NCI-H128 (cell line): ENCODE data around the gene SPTLC1.

ENCODE experiments used
- DNase-seq: peaks from one replicate; lab custom pipeline; 2025; ENCODE audit not compliant: unreplicated experiment; lab: John Stamatoyannopoulos, UW

Gene SPTLC1

DNA sequence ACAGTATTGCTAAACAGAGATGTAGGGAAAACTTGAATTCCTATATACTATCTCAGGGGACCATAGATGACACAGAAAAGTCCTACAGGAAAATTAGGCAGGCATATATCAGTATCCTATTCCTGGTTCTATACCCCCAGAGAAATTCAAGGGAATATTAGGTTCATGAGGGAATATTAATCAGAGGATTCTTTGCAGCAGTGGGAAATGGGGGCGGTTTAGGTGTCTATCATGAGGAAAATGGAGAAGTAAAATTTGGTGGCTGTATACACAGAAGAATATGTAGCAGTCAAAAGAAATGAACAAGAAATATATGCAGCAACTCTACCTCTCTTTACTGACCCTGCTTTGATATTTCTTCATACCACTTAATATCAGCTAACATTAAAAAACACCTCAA lies 20.0 kb downstream of the SPTLC1 start:
- no peak for DNase-seq

DNA sequence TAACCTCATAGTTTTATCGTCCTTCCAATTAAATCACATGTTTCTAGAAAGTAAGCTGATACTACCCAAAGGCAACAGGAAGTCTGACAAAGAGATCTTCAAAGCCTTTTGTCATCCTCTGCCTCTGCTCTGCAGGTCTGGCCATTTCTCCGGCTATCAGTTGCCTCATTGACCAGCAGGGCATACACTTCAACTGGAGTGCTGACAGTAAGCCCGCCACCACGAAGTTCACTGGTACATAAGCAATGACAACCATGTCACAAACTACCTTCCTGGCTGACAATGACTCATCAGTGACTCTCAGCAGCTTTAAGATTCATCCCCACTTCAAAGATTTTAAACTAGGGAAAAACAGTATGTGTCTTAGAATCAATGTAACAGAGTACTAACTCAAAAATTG lies 20.6 kb downstream of the SPTLC1 start:
- no peak for DNase-seq

DNA sequence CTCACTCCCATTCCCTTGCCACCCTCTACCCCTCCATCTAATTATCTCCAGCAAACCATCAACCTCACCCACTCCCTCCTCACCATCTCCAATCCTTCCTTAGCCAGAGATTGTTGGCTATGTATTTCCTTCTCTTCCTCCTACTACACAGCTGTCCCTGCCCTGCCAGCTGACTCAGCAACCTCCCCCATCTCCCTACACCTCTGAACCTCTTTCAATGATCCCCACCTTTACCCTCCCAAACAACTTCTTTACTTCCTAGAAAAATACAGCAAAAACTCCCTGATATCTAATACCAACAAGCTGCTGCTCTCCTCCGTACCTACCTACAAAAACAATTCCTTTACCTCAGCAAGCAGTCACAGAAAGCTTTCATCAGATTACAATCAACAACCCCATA lies 37.3 kb downstream of the SPTLC1 start:
- DNase-seq = no peak

DNA sequence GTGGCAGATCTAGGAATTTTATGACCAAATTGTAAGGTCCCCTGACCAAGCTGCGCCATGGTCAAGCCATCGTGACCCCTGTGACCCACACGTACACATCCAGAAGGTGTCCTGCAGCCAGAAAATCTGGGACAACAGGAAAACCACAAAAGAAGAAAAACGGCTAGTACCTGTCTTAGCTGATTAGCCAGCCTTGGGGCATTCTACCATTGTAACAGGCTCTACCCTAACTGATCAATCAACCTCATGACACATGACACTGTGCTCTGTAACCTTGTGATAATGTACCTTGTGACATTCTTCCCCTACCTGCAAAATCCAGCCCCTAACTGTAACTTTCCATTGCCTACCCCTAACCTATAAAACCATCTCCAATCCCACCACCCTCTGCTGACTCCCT lies 43.6 kb downstream of the SPTLC1 start:
- DNase-seq = no peak

DNA sequence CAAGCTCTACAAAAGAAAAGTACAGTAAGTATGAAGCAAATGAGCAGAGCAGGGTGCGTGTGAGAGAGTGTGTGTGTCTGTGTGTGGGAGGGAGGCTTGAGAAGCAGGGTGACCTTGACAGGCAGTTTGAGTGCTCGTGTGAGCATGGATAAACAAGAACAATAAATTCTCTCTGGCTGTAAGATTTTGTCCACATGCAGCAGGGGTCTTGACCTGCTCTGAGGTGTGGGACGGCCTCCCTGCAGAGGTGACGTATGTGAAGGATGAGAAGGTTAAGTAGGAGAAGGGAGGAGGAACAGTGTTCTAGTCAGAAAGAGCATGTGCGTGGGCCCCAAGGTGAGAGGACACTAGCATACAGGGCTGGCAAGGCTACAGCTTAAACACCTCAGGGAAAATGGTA lies 49.0 kb downstream of the SPTLC1 start:
- no peak for DNase-seq

DNA sequence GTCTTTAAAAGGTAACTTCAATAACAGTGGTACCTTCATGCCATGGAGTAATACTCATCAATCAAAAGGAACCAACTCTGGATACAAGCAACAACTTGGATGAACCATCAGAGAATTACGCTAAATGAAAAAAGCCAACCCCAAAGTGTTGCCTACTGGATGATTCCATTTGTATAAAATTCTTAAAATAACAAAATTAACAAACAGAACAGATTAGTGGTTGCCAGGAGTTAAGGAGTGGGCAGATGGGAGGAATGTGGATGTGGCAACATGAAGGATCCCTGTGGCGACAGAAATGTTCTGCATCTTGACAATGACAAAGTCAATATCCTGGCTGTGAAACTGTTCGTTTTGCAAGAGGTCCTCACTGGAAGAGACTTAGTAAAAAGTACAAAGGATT lies 50.5 kb downstream of the SPTLC1 start:
- no peak for DNase-seq

DNA sequence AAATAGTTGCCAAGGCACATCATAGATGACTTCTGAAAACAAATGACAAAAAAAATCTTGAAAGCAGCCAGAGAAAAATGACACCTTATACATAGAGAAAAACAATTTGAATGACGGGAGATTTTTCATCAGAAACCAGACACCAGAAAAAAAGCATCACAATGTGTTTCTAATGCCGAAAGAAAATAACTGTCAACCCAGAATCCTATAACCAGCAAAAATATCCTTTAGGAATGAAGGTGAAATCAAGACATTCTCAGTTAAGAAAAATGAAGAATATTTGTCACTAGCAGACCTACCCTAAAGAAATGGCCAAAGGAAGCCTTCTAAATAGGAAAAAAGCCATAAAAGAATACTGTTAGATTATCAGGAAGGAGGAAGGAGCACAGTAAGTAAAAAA lies 54.0 kb downstream of the SPTLC1 start:
- no peak for DNase-seq

DNA sequence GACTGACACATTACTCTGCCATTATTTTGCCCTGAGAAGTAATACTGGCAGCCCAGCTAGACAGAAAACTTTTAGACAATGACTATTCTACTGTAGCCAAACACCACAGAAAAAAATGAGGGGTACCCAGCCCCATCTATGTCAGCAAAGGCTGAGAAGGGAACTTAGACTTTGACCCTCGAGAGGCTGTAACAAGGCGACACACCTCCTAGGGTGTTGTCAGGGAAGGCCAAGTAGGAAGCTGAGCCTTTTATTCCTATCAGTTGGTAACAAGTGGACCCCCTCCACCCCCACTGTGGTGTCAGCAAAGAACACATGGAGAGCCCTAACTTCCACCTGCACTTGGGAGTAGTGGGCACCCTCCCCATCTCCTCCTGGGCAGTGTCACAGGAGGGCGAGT lies 55.6 kb downstream of the SPTLC1 start:
- no peak for DNase-seq

DNA sequence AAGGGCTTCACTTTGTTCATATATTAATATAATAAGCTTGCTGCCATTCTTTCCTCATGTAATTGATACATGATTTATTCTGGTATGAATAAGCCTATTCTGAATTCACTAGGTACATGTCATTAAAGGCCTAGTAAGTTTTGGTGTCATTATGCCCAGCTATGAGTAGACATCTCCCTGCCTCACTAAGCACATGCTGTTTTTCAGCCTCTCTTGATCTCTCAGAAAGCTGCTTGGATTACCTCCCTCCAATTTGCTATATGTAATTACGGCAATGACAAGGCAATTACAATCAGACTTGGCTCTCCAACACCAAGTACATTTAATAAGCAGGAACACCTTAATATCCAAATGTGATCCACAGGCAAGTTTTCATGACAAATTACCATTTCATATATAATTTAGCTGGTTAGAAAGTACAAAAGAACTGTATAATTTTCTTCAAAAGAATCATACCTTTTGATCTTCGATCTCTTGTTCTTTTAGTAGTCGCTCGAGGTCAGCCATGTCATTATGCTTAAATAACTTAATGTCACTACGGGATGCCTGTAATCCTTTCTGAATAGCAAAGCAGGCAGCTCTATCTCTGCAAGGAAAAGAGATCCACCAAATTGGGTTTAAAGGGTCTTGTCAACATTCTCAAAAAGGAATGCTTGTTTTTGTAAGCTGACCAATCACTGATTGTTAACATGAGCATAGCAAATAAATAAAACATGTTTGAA lies 56.3 kb downstream of the SPTLC1 start:
- no peak for DNase-seq

DNA sequence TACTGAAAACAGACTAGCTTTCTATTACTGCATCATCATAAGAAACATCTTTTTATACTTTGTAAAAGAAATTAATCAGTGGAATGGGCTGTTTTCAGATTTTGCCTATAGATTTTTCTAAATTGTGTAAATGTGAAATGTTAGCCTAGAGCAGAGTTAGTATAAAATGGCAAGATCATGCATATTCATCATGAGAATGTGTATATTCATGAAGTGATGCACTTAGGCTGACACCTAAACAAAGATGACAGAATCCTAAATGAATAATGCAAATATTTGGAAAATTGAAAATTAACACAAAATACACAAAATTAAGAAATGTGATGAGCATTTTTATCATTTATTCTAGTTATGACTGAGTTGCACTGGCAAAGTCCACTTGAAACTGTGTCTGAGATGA lies 57.2 kb downstream of the SPTLC1 start:
- DNase-seq = no peak

DNA sequence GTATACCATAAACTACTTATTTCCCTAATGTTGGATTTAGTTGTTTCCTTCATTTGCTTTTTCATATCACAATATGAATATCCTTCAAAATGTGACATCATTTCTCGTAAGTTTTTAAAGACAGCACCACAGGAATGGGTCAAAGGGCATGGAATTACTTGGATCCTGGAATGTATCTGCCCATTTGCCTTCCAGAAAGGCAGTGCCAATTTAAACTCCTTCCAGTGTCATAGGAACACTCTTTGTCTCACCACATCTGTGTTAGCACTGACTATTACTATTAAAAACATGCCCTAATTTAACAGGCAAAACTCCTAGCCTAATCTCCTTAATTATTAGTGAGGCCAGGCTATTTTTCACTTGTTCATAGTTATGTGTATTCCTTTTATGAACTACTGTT lies 58.0 kb downstream of the SPTLC1 start:
- DNase-seq = no peak

DNA sequence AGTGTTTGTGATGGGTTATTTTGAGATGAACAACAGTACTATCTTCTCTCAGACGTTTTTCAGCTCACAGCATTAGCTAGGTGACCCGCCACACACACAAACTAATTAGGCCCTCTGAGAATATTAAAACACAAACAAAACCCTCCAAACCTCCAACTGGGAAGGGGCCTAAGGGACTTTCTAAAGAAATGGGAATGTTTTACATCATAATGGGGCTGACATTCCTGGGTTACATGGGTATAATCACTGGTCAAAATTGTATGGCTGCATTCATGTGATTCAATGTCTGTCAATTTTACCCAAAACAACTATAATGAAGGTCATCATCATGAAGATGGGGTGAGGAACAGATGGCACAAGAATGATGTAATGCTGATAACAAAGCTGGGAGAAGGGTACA lies 59.6 kb downstream of the SPTLC1 start:
- DNase-seq = no peak

DNA sequence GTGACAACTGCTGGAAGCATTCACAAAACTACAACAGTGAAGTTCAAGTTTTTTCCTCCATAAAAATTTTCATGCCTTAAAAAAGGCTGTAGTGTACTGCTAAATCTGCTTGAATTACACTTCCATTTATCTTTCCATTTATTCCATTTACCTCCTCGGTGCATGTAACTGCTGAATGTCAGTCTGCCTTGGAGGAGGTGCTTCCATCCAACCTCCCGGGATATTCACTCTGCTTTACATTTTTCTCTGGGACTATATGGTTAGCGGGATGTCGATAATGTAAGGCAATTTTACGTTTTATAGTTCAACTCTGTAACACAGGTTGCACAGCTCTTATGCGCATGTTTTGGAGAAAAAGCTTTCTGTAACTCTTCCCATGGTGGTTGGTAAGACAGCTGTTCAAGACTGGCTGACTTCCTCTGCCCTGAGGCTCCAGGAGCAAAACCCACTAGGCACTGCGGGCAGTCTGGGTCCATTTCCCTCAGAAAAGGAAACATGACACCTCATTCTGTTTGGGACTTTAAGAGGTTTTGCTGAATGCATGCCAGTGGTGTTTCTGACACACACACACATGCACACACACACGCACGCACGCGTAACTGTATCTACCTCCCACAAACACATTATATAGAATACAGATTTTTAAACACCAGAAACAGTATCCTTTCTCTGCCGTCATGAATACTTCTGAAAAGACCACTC lies 66.1 kb downstream of the SPTLC1 start:
- DNase-seq = no peak

DNA sequence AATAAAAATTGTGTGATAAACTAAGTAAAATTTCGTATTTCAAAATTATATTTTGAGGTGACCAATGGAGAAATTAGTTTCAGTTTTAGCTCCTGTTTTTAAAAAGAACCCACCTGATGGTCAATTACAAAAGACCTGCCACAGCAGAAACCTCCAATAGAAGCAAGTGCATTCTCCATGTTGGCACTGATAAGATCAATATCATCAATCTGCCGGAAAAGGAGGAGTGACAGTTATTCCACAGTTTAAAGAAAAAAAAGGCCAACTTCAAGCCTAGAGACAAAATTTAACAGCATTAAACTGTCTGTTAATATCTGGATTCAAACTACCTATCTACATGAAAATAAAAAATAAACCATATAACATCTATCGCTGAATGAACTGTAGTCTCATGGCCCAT lies 67.7 kb downstream of the SPTLC1 start:
- no peak for DNase-seq

DNA sequence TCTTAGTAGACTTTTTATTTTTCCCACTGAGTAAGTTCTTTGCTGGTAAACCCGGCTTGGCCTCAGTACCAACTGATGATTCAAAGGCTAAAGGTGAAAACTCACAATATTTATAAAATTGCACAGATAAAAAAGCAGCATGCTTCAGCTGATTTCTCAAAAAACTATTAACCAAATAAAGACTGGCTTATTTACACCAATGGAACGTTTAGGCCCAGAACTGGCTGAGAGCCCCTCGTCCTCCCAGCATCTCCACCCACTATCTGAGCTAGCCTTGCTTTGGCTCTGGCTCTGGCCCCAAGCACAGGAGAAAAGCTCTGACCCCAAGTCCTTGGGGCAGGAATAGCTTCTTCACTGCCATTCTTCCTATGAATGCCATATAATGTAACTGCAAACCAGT lies 68.5 kb downstream of the SPTLC1 start:
- DNase-seq = no peak

DNA sequence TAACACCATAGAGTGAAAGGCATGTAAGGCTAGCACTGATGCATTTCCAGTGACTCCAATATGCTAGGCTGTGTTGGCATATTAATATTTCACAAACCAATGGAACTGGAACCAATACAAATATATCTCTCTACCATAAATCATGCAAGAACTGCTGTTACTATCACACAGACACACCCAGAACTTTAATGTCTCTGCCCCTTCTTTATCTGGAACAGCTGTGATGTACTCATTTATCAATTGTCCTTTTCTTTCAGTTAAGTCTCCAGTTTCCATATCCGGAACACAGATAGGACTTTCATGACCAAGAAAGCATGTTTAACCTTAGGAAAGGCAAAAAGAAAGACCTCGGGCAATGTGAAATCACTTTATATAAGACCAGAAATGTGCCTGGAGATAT lies 70.3 kb downstream of the SPTLC1 start:
- no peak for DNase-seq

DNA sequence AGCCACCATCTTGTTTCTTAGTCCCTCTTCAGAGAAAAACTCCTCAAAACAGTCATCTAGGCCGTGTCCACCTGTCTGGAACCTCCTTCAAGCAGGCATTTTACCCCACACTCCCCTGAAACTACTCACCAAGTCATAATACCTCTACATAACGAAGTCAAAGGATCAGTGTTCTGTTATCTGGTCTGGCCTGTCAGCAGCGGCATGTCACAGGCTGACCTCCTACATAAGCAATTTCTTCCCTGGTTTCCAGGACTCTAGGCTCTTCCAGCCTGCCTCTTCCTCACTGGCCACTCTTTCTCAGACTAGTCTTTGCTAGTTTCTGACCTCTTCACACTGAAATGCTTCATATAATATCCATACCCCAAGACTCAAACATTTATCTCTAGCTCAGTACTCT lies 72.2 kb downstream of the SPTLC1 start:
- no peak for DNase-seq

DNA sequence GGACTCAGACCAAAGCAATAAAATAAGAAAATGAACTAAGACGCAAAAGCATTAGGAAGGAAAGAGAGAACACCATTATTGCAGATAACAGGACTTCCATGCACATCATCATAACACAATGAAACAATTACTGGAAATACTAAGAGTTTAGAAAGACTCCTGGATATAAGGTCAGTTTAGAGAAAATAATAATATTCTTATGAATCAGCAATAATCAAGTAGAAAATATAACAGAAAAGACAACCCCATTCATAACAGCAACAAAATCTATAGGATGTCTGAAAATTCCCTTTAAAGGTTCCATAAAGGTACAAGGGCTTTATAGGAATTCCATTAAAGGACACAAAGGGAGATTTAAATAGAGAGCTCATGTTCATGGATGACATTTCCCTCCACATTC lies 73.0 kb downstream of the SPTLC1 start:
- DNase-seq = no peak

DNA sequence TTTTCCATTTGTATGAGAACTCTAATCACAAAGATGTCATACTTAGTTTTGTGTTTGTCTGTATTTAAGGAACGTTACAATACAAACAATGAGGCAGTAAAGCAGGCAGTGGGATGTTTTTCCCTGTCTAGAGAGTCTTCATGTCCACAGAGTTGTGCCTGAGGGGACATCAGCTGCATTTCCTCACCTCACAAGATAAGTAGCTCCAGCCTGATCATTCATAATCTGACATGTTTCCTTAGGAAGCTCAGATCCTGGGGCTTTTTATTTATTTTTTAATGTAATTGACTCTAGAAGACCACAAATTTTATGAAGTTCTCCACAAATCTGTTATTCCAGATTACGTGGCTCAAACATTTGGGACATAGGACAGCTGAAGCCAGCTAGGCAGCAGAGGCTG lies 78.5 kb downstream of the SPTLC1 start:
- no peak for DNase-seq

DNA sequence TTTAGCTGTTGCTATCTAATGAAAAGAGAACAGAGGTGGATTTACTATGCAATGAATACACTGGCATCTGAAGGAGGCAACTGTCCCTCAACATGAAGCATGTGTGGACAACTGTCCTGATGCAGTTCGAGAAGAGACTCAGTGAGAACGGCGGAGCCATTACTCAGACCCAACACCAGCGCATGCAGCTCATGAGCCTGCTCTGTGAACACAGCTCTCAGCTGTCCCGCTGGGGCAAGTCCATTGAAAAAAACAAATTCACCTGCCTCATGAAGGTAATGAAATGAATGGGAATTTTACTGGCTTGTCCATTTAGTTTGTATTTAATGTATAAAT lies 78.8 kb downstream of the SPTLC1 start:
- DNase-seq = no peak

DNA sequence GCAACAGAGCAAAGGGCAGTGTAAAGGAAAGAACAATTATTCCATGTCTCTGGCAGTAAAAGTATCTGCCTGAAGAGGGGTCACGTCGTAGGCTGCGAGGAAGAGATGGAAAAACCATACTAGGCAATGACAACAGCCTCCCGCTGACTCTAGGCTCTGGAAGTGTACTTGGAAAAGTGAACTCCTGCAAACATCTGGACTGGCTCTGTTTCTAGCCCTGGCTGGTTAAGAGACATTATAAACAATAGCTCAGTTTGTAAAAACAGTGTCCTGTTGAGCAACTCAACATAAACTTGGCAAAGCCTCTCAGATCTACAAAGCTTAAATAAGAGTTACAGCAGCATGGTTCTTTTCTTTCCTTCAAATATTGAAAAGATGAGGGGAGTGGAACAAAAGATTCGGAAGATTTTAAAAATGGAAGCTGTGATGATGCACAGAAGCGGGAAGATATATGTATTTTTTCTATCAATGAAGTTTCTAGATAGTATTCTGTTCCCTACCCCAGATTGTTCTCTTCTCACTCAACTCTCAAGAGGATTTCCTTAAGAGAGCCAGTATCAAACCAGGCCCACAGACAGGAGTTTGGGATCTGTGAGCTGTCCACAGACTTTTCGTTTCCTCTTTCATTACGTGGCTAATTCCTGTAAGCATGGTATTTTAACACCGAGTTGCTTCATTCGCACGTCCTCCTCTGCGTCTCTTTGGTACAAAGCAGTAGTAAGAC lies 79.4 kb downstream of the SPTLC1 start:
- no peak for DNase-seq

DNA sequence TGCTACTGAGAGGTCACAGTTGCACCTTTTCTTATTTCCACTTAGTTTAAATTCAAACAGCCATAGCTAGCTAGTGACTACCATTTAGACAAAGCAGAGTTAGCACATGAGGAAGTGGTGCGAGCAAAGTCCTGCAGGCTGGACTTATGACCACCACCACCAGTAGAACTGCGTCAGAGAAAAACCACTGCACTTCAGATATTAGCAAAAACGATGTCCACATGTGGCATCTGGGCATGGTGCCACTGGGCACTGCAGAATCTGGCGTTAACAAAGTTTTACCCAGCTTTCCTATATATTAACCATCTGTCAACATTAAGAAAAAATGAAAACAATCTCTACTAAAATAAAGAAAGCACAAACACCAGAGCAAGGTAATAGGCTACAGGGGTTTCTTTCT lies 80.1 kb downstream of the SPTLC1 start:
- DNase-seq = no peak

DNA sequence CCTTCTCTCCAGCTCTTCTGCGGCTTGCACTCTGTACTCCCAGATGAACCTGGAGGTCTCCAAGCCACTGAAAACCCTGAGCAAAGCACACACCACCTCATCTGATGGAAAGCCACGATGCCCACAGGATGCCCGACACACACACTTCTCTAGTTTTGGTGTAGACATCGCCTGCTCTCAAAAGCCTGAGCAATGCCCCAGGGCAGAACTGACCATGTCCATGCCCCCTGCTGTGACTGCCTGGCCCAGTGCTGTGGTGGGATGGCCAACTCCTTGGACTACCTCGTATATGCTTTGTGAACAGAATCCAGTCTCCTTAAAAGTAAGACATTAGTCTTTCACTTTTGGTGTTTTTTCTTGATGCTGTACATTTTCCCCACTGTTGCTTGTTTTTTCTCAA lies 81.2 kb downstream of the SPTLC1 start:
- DNase-seq = no peak
